HG03571 (cell line): Measurements from ENCODE around the gene CMBL.
"Not testable (repeated sequence)": the region's sequence is repeated elsewhere in the genome, so short reads cannot be mapped to it uniquely, and the experiment has no call there.

Experiments used
- ATAC-seq: cut with Tn5 transposase; IDR thresholded peaks from one replicate; pipeline ENCODE4 v1.9.1; 2021; ENCODE audit not compliant: unreplicated experiment

The CMBL gene

GRCh38 chr5:10286862-10287227 is 20.9 kb downstream of the CMBL start:
- ATAC-seq, result no peak

DNA sequence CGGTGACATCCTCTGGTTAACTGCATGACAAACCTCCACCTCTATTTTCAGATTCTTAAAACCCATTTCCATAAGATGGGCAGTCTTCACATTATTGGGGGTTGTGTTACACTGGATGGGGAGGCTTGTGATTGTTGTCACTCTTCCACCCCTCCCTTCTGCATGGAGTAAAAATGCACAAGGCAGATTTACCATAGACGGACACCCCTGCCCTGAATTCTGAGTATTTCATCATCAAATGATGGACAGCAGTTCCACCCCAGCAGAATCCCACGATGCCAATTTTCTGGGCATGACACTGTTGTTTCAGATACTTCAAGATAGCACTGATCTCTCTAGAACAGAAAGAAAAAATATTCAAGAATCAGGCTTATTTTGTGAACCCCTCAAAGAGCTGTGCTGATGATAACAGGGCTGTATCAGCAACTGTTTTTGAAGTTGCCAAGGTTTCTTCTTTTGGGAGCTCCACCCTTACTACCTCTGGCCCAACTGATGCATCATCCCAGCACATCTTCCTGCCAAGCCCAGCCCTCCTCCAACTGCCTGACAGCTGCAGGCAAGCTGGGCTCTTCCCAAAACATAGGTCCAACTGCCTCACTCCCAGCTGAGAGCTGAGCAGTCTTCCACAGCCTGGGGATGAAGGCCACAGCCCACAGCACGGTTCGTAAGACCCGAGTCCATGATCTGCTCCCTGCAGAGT is 21.4 kb downstream of the CMBL start:
- no peak for ATAC-seq

DNA sequence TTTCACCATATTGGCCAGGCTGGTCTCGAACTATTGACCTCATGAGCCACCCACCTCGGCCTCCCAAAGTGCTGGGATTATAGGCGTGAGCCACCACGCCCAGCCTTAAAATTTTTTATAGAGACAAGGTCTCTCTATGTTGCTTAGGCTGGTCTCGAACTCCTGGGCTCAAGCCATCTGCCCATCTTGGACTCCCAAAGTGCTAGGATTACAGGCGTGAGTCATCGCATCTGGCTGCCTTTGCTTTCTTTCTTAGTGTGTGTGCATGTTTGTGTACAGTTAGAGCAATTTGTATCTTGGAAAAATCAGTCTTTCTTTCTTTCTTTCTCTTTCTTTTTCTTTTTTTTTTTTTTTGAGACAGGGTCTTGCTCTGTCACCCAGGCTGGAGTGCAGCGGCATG is 22.3 kb downstream of the CMBL start:
- not testable (repeated sequence) for ATAC-seq

DNA sequence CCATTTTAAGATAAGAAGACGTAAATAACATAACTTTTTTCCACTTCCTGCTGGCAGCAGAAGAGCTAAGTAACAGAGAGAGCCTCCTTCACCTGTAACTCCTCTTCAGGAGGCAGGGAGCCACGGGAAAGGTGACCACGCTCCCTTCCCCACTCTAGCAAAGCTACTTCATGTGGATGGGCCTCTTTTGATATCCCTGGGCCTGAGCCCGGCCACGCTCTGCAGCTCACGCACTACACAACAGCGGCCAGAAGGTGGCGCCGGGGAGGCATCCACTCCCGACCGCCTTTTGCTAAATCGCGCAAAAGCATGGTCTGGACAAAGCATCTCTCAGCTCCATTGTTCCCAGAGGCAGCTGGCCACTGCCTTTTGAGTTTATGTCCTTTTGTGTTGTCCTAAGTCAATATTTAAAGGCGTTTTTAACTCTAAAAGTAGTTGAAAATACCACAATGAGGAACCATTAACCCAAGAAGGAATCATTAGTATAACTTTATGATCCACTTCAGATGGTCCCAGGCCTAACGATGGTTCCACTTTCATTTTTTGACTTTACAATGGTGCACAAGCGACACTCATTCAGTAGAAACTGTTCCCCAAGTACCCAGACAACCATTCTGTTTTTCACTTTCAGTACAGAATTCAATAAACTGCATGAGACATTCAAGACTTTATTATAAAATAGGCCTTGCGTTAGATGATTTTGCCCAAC is 23.6 kb downstream of the CMBL start:
- ATAC-seq, result peak; percentile 94

- no peak for ATAC-seq
Observed at GRCh38 chr5:10279925-10280720, 27.6 kb downstream of the CMBL start.

DNA sequence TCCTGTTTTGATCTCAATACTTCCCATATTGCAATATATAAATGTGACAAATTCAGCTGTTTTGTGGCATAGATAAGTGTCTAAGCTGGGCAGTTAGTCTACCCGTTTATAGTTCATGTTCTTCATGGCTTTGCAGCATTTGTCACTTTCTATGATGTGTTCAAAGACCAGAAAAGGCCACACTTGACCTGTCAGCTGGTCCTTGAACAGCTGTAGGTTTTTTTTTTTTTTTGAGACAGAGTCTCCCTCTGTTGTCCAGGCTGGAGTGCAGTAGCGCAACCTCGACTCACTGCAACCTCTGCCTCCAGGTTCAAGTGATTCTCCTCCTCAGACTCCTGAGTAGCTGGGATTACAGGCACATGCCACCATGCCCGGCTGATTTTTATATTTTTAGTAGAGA is 28.4 kb downstream of the CMBL start:
- no peak for ATAC-seq

- ATAC-seq, result no peak
Observed at GRCh38 chr5:10278658-10279279, 28.9 kb downstream of the CMBL start.

DNA sequence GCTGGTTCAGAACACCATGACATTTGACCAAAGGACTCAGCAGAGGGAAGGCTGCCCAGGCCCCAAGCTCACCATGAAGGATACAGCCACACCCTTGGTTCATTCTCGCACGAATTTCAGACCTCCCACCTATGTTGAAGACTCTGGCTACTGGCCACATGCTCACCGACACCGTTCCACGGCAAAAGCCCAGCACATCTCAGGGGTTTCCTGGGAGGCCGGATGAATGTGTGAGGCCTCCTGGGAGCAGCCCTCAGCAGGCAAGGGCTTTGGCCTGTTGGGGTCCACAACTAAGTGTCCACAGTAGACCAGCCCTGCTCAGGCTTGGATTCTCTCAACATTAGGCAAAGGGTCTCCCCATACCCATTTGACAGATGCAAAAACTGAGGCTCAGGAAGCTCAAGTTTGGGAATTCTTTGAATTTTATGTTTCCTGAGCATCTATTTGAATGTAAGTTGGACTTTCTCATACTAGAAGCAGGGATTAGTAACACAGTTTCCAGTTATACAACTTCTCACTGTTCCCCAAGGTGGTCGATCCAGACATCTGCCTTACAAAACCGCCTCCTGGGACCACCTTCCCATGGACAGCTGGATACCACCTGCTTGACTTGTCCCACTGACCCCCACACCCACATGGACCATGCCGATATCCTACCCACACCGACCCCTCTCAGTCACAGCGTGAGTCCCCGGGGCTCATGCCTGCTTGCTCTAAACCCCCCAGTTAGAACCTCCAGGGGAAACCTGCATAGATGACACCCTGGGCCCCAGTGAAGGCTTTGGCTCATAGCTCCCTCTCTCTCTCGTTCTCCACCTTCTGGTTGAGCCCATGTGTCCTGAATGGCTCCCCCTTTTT is 29.7 kb downstream of the CMBL start:
- no peak for ATAC-seq

DNA sequence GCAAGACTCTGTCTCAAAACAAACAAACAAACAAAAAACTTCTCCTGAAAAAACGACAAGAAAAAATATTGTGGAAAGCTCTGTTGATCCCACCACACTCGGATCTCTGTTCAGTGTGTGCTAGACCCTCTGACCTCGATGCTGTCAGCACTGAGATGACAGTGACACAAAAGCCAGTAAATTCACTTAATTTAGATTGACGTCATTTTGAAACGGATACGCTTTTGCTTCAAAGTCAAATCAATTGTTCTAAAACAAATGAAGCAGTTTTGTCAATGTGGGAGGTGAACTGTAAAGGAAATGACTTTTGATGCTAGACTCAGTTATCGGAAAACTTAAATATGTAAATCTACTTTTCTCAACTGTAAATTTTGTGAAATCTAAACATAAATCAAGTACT is 31.0 kb downstream of the CMBL start:
- ATAC-seq, result no peak

DNA sequence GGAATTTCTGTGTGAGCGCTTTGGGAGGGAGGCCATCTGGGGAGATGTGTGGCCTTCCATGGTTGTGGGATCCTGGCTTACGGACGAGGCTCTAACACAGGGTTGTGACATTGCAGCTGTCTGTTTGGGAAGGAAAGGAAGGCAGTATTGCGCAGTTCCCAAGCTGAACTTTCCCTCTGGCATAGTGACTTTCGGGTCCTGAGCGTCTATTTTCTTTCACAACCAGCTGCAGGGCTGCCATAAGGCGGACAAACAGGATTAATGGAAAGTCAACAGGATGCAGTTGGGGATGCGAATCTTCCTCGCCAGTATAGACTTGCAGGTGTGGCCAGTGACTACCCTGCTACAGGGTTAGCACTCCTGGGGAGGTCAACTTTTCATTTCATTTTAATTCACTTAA is 31.7 kb downstream of the CMBL start:
- ATAC-seq, result no peak

DNA sequence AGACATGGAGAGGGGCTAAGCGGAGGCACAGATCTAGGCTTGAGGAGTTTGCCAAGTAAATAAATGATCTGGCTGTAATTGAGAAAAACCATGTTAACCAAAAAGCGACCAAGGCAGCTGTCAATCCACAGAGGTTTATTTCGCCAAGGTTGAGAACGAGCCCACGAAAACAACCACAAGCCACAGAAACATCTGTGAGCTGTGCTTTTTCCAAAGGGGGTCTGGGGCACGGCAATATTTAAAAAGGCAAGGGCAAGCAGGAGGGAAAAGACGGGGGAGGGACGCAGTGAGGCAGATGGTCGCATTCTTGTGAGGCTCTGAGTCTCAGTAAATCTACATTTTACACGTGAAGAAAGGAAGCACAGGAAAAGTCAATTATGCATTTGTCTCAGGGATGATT is 32.2 kb downstream of the CMBL start:
- ATAC-seq, result no peak

GRCh38 chr5:10272875-10273209 is 34.9 kb downstream of the CMBL start:
- not testable (repeated sequence) for ATAC-seq

- ATAC-seq, result no peak
Observed at GRCh38 chr5:10272053-10272874, 35.4 kb downstream of the CMBL start.

- no peak for ATAC-seq
Observed at GRCh38 chr5:10268100-10268499, 39.6 kb downstream of the CMBL start.

- no peak for ATAC-seq
Observed at GRCh38 chr5:10266839-10267238, 40.9 kb downstream of the CMBL start.

DNA sequence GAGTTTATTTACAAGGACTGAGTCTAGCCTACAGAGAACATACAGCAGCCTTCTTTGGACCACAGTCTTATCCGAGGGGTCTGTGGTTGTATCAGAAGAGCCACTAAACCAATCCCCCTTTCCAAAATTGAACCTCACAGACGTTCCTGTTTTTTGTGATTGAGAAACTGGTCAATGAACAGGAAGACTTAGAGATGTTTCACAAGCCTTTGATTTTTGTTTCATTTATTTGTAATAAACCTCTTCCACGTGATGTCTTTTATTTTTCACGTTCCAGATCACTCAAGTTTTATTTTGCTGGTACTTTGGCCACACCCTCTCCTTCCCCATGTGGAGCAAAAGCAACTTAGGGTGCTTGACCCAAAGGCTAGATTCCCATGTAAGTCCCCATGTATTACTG is 41.6 kb downstream of the CMBL start:
- ATAC-seq, result no peak

GRCh38 chr5:10265245-10266109 is 42.2 kb downstream of the CMBL start:
- ATAC-seq, result no peak

DNA sequence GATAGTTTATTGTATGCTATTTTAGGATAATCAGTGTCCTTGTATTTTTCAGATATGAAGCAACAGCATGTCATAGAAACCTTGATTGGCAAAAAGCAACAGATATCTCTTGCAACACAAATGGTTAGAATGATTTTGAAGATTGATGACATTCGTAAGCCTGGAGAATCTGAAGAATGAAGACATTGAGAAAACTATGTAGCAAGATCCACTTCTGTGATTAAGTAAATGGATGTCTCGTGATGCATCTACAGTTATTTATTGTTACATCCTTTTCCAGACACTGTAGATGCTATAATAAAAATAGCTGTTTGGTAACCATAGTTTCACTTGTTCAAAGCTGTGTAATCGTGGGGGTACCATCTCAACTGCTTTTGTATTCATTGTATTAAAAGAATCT is 43.1 kb downstream of the CMBL start:
- ATAC-seq, result no peak

DNA sequence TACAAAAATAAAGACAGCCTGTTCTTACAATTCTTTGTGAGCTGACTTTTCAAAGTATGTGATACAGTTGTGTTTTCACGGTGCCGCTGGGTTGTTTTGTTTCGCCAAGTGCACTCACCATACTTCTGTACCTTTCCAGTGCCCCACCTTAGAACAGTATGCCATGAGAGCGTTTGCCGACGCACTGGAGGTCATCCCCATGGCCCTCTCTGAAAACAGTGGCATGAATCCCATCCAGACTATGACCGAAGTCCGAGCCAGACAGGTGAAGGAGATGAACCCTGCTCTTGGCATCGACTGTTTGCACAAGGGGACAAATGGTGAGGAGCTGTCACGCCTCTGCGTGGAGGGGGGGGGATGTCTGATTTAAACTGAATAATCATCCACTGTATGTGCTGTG is 44.7 kb downstream of the CMBL start:
- no peak for ATAC-seq
